Adrenal gland (tissue), 5 donors: ENCODE data around the gene PLXDC2.

ENCODE experiments used
- CTCF ChIP-seq, 6 experiments: fragments of 450-650 bp in 4 of 6; fragments of 200-600 bp in 2 of 6; sonication (generic) in 1 of 6; IDR thresholded peaks; 1 replicate in 5 of 6; 2 replicates in 1 of 6; pipeline versions ENCODE4 v1.5.1 to v1.8.0; 2016 to 2021; ENCODE audit warnings: antibody characterized with exemption in 6 of 6, mild to moderate bottlenecking in 2 of 6, moderate library complexity in 1 of 6
- POLR2A ChIP-seq, 2 donors: fragments of 450-650 bp; IDR thresholded peaks; one replicate each; pipeline ENCODE4 v1.6.1; 2017; ENCODE audit warnings: antibody characterized with exemption in 2 of 2, mild to moderate bottlenecking in 2 of 2, moderate library complexity in 1 of 2
- donor health status: DM: no; HTN: no; CAD: no.

GRCh38 chr10:20033476-20033875 lies 217.2 kb downstream of the PLXDC2 start:
- TF ChIP-seq CTCF (IDR thresholded peaks at IDR 0.05) = no peak
- no peak for TF ChIP-seq POLR2A (IDR thresholded peaks at IDR 0.05)
